Spleen (tissue), 11 donors: ENCODE results near the gene MYBPC1. TPM values are rescaled to one million over a fixed set of nuclear protein-coding genes. Genes with fewer than 3 reads are reported as not detected.
A peak's percentile ranks its signal among the peaks of the same experiment; 100 is the strongest.

ENCODE experiments used
- DNase-seq: peaks from one replicate; pipeline ENCODE4 v3.0.0-alpha.2; 2020
- H3K27ac ChIP-seq, 8 donors: fragments of 200-600 bp; sonication (generic) in 7 of 8; 1 replicate in 4 of 8; 2 replicates in 4 of 8; pipeline versions ENCODE4 v1.5.0 to v1.8.0; 2016 to 2021; ENCODE audit warnings: inconsistent platforms in 4 of 8, mild to moderate bottlenecking in 4 of 8, moderate library complexity in 1 of 8
- H3K27me3 ChIP-seq, 7 donors: fragments of 200-600 bp; sonication (generic) in 6 of 7; replicated peaks in 1 of 7; 1 replicate in 4 of 7; 2 replicates in 3 of 7; pipeline versions ENCODE4 v1.5.0 to v1.8.0; 2016 to 2021; ENCODE audit warnings: inconsistent platforms in 3 of 7, mild to moderate bottlenecking in 1 of 7
- H3K36me3 ChIP-seq, 6 donors: fragments of 200-600 bp; sonication (generic) in 5 of 6; 1 replicate in 4 of 6; 2 replicates in 2 of 6; pipeline versions ENCODE4 v1.5.0 to v1.8.0; 2016 to 2021; ENCODE audit warnings: inconsistent platforms in 2 of 6
- H3K4me1 ChIP-seq, 6 donors: fragments of 200-600 bp; sonication (generic) in 5 of 6; 1 replicate in 3 of 6; 2 replicates in 3 of 6; pipeline versions ENCODE4 v1.5.0 to v1.8.0; 2016 to 2021; ENCODE audit warnings: inconsistent platforms in 3 of 6
- H3K4me3 ChIP-seq, 8 donors: fragments of 200-600 bp; sonication (generic) in 7 of 8; 1 replicate in 4 of 8; 2 replicates in 4 of 8; pipeline versions ENCODE4 v1.5.0 to v1.8.0; 2016 to 2021; ENCODE audit warnings: inconsistent platforms in 4 of 8, mild to moderate bottlenecking in 4 of 8, moderate library complexity in 2 of 8
- H3K9me3 ChIP-seq, 8 donors: fragments of 200-600 bp; sonication (generic) in 7 of 8; 1 replicate in 4 of 8; 2 replicates in 4 of 8; pipeline versions ENCODE4 v1.5.0 to v1.8.0; 2016 to 2021; ENCODE audit warnings: inconsistent platforms in 4 of 8
- POLR2A ChIP-seq, 3 donors: fragments of 450-650 bp; IDR thresholded peaks; one replicate each; pipeline ENCODE4 v1.5.1; 2017; ENCODE audit warnings: antibody characterized with exemption in 3 of 3, mild to moderate bottlenecking in 1 of 3
- POLR2AphosphoS5 ChIP-seq, 3 donors: sonication (generic); formaldehyde crosslinking; IDR thresholded peaks; one replicate each; pipeline ENCODE4 v1.5.1; 2017; ENCODE audit warnings: antibody characterized with exemption in 3 of 3
- WGBS, 5 donors: extraction: QIAGEN DNeasy Blood & Tissue Kit in 3 of 5; methylation state at CpG; one replicate each; pipeline versions ENCODE4 v1.1.5 to v1.1.7; 2013 to 2018; 5-methylcytosine and 5-hydroxymethylcytosine counted together
- intact Hi-C: fragments of 100-400 bp; cut with DNase I; formaldehyde crosslinking; loops from one replicate; pipeline ENCODE4 v1.15.0; 2023; ENCODE audit warnings: low total_unique reads
- polyA plus RNA-seq, 3 donors: library from polyadenylated mRNA; stranded (reverse); fragments of 200-250 nt; gene quantifications; one replicate each; pipeline ENCODE4 v1.2.1, GENCODE V29; 2013
- total RNA-seq, 7 donors: library from RNA; depleted of rRNA in 3 of 7; stranded (reverse); fragments of >200 nt in 3 of 7; fragmentation: NEBNext Ultra II Directional in 4 of 7; extraction: Animal tissue kit (Norgen Biotek cat#: 25700) in 4 of 7; gene quantifications; one replicate each; pipeline versions ENCODE4 v1.1.0 to v1.2.1, GENCODE V29; 2016 to 2021
- TF ChIP-seq, protein P1 (sequence below), 11 experiments: fragments of 200-600 bp in 7 of 11; fragments of 450-650 bp in 4 of 11; sonication (generic) in 4 of 11; IDR thresholded peaks in 8 of 11; conservative IDR thresholded peaks in 3 of 11; 1 replicate in 7 of 11; 2 replicates in 4 of 11; pipeline versions ENCODE4 v1.4.0 to v1.8.0; 2016 to 2021; ENCODE audit warnings: antibody characterized with exemption in 11 of 11, inconsistent platforms in 4 of 11, mild to moderate bottlenecking in 1 of 11
- donor health status: healthy with polysubstance abuse.
- donor health status: DM: no; HTN: no; CAD: no; lungs with moderate emphysema.
- donor health status: DM: no; HTN: no; CAD: no.
- donor health status: Bipolar disorder and iron deficiency.
- donor health status: healthy.
- donor health status: DM: no; HTN: no; CAD: no.
- donor health status: DM: yes; HTN: yes; CAD: no.

MYBPC1 gene
- total and polyA plus RNA-seq, 10 donors, result 0.06 to 2.7 (median 0.66) TPM; not detected in 4

DNA sequence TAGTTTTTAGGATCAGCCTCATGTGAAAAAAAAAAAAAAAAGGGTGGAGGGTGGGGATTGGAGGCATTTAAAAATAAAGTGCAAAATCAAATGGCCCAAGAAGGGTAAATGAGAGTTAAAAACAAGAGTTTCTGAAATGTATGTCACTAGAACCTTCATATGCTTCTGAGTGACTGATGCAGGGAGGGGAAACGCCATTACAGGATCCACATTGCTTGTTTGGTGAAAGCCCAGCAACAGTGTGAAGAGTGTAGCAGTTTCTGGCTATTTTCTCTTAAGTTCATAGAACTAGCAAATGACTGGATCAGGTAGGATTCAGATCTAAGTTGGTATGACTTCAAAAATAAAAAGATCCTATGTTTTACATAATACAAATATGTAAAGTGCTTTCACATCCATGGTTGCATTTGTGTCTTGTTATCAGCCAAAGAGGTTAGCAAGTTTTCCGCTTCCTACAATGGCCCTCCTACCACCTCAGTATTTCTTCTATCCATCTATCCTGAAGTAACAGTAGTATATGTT, 105.6 kb downstream of the MYBPC1 start:
- Histone ChIP-seq H3K4me3 (peak overlapping the region in 3 of 8 donors; percentile 74 to 89 (median 81)), H3K27me3 (no peaks in the 10 kb centered on the region), H3K36me3 (no peaks in the 10 kb centered on the region), H3K9me3 (no peaks in the 10 kb centered on the region), H3K4me1 (peaks cover 14 to 76% (median 53%) of the 10 kb centered on the region in 6 donors), H3K27ac (peak overlapping the region in 4 of 8 donors; percentile 3 to 45 (median 17))
- 82 to 94% (median 88%) methylated on average over 2 of the region's 2 CpGs for WGBS, 5 donors
- TF ChIP-seq, protein P1, sequence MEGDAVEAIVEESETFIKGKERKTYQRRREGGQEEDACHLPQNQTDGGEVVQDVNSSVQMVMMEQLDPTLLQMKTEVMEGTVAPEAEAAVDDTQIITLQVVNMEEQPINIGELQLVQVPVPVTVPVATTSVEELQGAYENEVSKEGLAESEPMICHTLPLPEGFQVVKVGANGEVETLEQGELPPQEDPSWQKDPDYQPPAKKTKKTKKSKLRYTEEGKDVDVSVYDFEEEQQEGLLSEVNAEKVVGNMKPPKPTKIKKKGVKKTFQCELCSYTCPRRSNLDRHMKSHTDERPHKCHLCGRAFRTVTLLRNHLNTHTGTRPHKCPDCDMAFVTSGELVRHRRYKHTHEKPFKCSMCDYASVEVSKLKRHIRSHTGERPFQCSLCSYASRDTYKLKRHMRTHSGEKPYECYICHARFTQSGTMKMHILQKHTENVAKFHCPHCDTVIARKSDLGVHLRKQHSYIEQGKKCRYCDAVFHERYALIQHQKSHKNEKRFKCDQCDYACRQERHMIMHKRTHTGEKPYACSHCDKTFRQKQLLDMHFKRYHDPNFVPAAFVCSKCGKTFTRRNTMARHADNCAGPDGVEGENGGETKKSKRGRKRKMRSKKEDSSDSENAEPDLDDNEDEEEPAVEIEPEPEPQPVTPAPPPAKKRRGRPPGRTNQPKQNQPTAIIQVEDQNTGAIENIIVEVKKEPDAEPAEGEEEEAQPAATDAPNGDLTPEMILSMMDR (IDR thresholded peaks at IDR 0.05 in 8 of 11, conservative IDR thresholded peaks at IDR 0.05 in 3 of 11), result no peak
- TF ChIP-seq POLR2A (IDR thresholded peaks at IDR 0.05) (no peak), POLR2AphosphoS5 (IDR thresholded peaks at IDR 0.05) (no peak)
- no peak for DNase-seq
- intact Hi-C loops, result no loop called here

DNA sequence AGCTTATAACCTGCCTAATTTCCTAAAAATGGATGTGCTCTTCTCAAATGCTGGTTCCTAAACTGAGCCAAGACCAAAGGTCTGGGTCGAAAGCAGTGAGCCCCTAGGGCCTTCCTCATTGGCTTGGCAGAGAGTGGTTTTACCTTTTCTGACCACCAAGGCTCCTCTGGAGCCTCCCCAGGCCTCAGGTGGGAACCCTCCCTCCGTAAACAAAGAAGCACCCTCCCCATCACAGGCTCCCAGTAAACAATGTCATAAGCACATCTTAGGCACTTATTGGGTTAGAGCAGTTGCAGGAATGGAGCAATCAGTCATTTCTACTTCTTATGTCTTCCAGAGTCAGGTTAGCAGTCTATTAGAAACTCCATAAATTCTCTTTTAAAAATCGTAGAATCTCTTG, 108.7 kb downstream of the MYBPC1 start:
- Histone ChIP-seq H3K27me3 (no peaks in the 10 kb centered on the region), H3K27ac (no peak overlapping the region), H3K4me3 (no peak overlapping the region), H3K9me3 (no peaks in the 10 kb centered on the region), H3K36me3 (no peaks in the 10 kb centered on the region), H3K4me1 (peaks cover 6 to 79% (median 47%) of the 10 kb centered on the region in 6 donors)
- intact Hi-C loops, result no loop called here
- 87 to 93% (median 90%) methylated on average over 3 of the region's 3 CpGs for WGBS, 5 donors
- TF ChIP-seq, protein P1 (IDR thresholded peaks at IDR 0.05 in 8 of 11, conservative IDR thresholded peaks at IDR 0.05 in 3 of 11), result no peak
- TF ChIP-seq POLR2AphosphoS5 (IDR thresholded peaks at IDR 0.05) (no peak), POLR2A (IDR thresholded peaks at IDR 0.05) (no peak)
- DNase-seq, result no peak

DNA sequence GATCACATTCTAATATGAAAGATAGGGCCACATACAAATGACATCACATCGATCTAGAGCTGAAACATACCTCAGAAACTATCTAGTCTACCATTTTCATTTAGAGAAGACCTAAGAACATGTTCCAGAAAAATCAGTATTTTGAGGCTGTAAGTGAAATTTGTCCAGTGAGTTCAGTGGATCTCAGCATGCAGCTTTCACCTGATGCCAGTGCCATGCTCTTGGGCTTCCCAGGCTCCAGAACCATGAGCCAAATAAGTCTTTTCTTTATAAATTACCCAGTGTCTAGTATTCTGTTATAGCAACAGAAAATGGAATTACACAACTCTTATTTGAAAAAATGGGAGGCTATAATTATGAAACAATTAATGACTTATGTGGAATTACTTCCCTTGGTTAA, 111.6 kb downstream of the MYBPC1 start:
- intact Hi-C loops, result no loop called here
- 94 to 100% (median 95%) methylated on average over 1 of the region's 1 CpG for WGBS, 5 donors
- no peaks in the 10 kb centered on the region for H3K27me3 ChIP-seq
- peaks cover 0 to 79% (median 29%) of the 10 kb centered on the region in 6 donors for H3K4me1 ChIP-seq
- H3K9me3 ChIP-seq, result no peaks in the 10 kb centered on the region
- no peak overlapping the region for H3K27ac ChIP-seq
- no peaks in the 10 kb centered on the region for H3K36me3 ChIP-seq
- TF ChIP-seq, protein P1 (IDR thresholded peaks at IDR 0.05 in 8 of 11, conservative IDR thresholded peaks at IDR 0.05 in 3 of 11), result no peak
- TF ChIP-seq POLR2AphosphoS5 (IDR thresholded peaks at IDR 0.05), result no peak
- no peak for TF ChIP-seq POLR2A (IDR thresholded peaks at IDR 0.05)
- H3K4me3 ChIP-seq, result no peak overlapping the region
- DNase-seq, result no peak

DNA sequence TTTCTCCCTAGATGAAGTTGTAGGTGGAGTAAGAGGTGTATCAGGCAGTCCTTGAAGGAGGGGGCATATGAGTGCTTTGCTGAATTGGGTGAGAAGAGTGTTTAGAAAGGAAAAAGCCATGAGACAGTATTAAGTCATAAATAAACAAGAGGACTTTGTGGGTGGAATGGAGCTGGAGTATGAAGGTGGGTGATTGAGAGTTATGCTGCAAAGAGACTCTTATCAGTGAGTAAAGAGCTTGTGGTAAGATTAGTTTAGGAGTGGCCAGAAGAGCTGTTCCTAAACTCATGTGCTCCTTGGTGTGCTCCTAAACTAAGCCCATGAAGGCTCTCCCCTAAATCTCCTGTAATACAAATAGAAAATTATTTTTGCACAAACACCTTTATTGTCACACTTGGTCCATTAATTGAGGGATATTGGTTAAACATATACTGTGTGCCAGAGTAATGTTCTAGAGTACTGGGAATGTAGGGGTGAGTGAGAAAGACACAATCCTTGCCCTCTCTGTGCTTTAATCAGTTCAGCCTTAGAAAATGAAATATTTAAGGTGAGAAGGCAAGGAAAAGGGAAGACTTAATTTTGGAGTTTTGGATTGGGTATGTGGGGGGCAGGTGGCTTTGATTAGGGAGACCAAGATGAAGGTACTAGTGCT, 112.5 kb downstream of the MYBPC1 start:
- peaks cover 0 to 77% (median 22%) of the 10 kb centered on the region in 6 donors for H3K4me1 ChIP-seq
- H3K4me3 ChIP-seq, result no peak overlapping the region
- H3K36me3 ChIP-seq, result no peaks in the 10 kb centered on the region
- no peaks in the 10 kb centered on the region for H3K27me3 ChIP-seq
- DNase-seq, result no peak
- TF ChIP-seq POLR2AphosphoS5 (IDR thresholded peaks at IDR 0.05) (no peak), POLR2A (IDR thresholded peaks at IDR 0.05) (no peak)
- TF ChIP-seq, protein P1 (IDR thresholded peaks at IDR 0.05 in 8 of 11, conservative IDR thresholded peaks at IDR 0.05 in 3 of 11), result no peak
- intact Hi-C loops, result no loop called here
- no peaks in the 10 kb centered on the region for H3K9me3 ChIP-seq
- no peak overlapping the region for H3K27ac ChIP-seq
